Measurements from ENCODE around the gene TRIM50. TPM values are rescaled to one million over a fixed set of nuclear protein-coding genes. Genes with fewer than 3 reads are reported as not detected.
A peak's percentile ranks its signal among the peaks of the same experiment; 100 is the strongest.
"Not testable (repeated sequence)": the region's sequence is repeated elsewhere in the genome, so short reads cannot be mapped to it uniquely, and the experiment has no call there.

Gene TRIM50
- total RNA-seq, 1 donor from 2014 or later: 0.52 TPM

- Histone ChIP-seq H3K4me3 (ENCODE audit: low read length in 3 of 3) (no peak overlapping the region), H3K4me1 (ENCODE audit: control insufficient read depth in 3 of 3, insufficient read depth in 3 of 3, low read length in 3 of 3) (peaks cover 0 to 9% (median 2%) of the 10 kb centered on the region in 3 donors), H3K27me3 (ENCODE audit: control insufficient read depth in 3 of 3, insufficient read depth in 3 of 3, low read length in 3 of 3) (peaks cover 0 to 3% (median 0%) of the 10 kb centered on the region in 3 donors), H3K9me3 (ENCODE audit: control insufficient read depth in 3 of 3, low read length in 3 of 3) (no peaks in the 10 kb centered on the region), H3K27ac (ENCODE audit: low read depth, low read length) (no peak overlapping the region), H3K9ac (ENCODE audit: low read depth in 1 of 3, low read length in 3 of 3) (no peak overlapping the region), H3K36me3 (ENCODE audit: control insufficient read depth in 3 of 3, insufficient read depth in 3 of 3, low read length in 3 of 3) (no peaks in the 10 kb centered on the region)
These were observed 35.5 kb upstream of the TRIM50 start for GRCh38 chr7:73363225-73364005.

- not testable (repeated sequence) for H3K27ac ChIP-seq (ENCODE audit: low read depth, low read length); H3K4me3 ChIP-seq (ENCODE audit: low read length in 3 of 3); H3K9me3 ChIP-seq (ENCODE audit: control insufficient read depth in 3 of 3, low read length in 3 of 3); H3K27me3 ChIP-seq (ENCODE audit: control insufficient read depth in 3 of 3, insufficient read depth in 3 of 3, low read length in 3 of 3); H3K36me3 ChIP-seq (ENCODE audit: control insufficient read depth in 3 of 3, insufficient read depth in 3 of 3, low read length in 3 of 3); H3K9ac ChIP-seq (ENCODE audit: low read depth in 1 of 3, low read length in 3 of 3)
- H3K4me1 ChIP-seq (ENCODE audit: control insufficient read depth in 3 of 3, insufficient read depth in 3 of 3, low read length in 3 of 3): peaks cover 4 to 18% (median 13%) of the 10 kb centered on the region in 3 donors
These were observed 32.7 kb upstream of the TRIM50 start for GRCh38 chr7:73360590-73360989.

GRCh38 chr7:73359746-73360375 is 32.0 kb upstream of the TRIM50 start:
- Histone ChIP-seq H3K4me1 (ENCODE audit: control insufficient read depth in 3 of 3, insufficient read depth in 3 of 3, low read length in 3 of 3) (peaks cover 4 to 18% (median 13%) of the 10 kb centered on the region in 3 donors), H3K36me3 (ENCODE audit: control insufficient read depth in 3 of 3, insufficient read depth in 3 of 3, low read length in 3 of 3) (no peaks in the 10 kb centered on the region), H3K9ac (ENCODE audit: low read depth in 1 of 3, low read length in 3 of 3) (no peak overlapping the region), H3K27ac (ENCODE audit: low read depth, low read length) (no peak overlapping the region), H3K27me3 (ENCODE audit: control insufficient read depth in 3 of 3, insufficient read depth in 3 of 3, low read length in 3 of 3) (no peaks in the 10 kb centered on the region), H3K4me3 (ENCODE audit: low read length in 3 of 3) (no peak overlapping the region), H3K9me3 (ENCODE audit: control insufficient read depth in 3 of 3, low read length in 3 of 3) (no peaks in the 10 kb centered on the region)

- Histone ChIP-seq H3K27me3 (ENCODE audit: control insufficient read depth in 3 of 3, insufficient read depth in 3 of 3, low read length in 3 of 3) (no peaks in the 10 kb centered on the region), H3K27ac (ENCODE audit: low read depth, low read length) (no peak overlapping the region), H3K9me3 (ENCODE audit: control insufficient read depth in 3 of 3, low read length in 3 of 3) (no peaks in the 10 kb centered on the region), H3K4me1 (ENCODE audit: control insufficient read depth in 3 of 3, insufficient read depth in 3 of 3, low read length in 3 of 3) (peaks cover 4 to 14% (median 13%) of the 10 kb centered on the region in 3 donors), H3K9ac (ENCODE audit: low read depth in 1 of 3, low read length in 3 of 3) (no peak overlapping the region), H3K36me3 (ENCODE audit: control insufficient read depth in 3 of 3, insufficient read depth in 3 of 3, low read length in 3 of 3) (no peaks in the 10 kb centered on the region), H3K4me3 (ENCODE audit: low read length in 3 of 3) (no peak overlapping the region)
These were observed 31.4 kb upstream of the TRIM50 start for GRCh38 chr7:73359306-73359705.

- peaks cover 4 to 13% (median 11%) of the 10 kb centered on the region in 3 donors for H3K4me1 ChIP-seq (ENCODE audit: control insufficient read depth in 3 of 3, insufficient read depth in 3 of 3, low read length in 3 of 3)
- H3K36me3 ChIP-seq (ENCODE audit: control insufficient read depth in 3 of 3, insufficient read depth in 3 of 3, low read length in 3 of 3): no peaks in the 10 kb centered on the region
- no peaks in the 10 kb centered on the region for H3K27me3 ChIP-seq (ENCODE audit: control insufficient read depth in 3 of 3, insufficient read depth in 3 of 3, low read length in 3 of 3)
- H3K4me3 ChIP-seq (ENCODE audit: low read length in 3 of 3): peak overlapping the region; percentile 64 to 86 (median 74)
- peak overlapping the region; percentile 63 for H3K27ac ChIP-seq (ENCODE audit: low read depth, low read length)
- peak overlapping the region in 2 of 3 donors; percentile 63 to 85 for H3K9ac ChIP-seq (ENCODE audit: low read depth in 1 of 3, low read length in 3 of 3)
- no peaks in the 10 kb centered on the region for H3K9me3 ChIP-seq (ENCODE audit: control insufficient read depth in 3 of 3, low read length in 3 of 3)
These were observed 30.9 kb upstream of the TRIM50 start for GRCh38 chr7:73358590-73359275.

GRCh38 chr7:73356159-73356558 is 28.3 kb upstream of the TRIM50 start:
- Histone ChIP-seq H3K27me3 (ENCODE audit: control insufficient read depth in 3 of 3, insufficient read depth in 3 of 3, low read length in 3 of 3) (no peaks in the 10 kb centered on the region), H3K36me3 (ENCODE audit: control insufficient read depth in 3 of 3, insufficient read depth in 3 of 3, low read length in 3 of 3) (no peaks in the 10 kb centered on the region), H3K27ac (ENCODE audit: low read depth, low read length) (no peak overlapping the region), H3K4me1 (ENCODE audit: control insufficient read depth in 3 of 3, insufficient read depth in 3 of 3, low read length in 3 of 3) (peaks cover 4 to 15% (median 13%) of the 10 kb centered on the region in 3 donors), H3K9me3 (ENCODE audit: control insufficient read depth in 3 of 3, low read length in 3 of 3) (no peaks in the 10 kb centered on the region), H3K4me3 (ENCODE audit: low read length in 3 of 3) (no peak overlapping the region), H3K9ac (ENCODE audit: low read depth in 1 of 3, low read length in 3 of 3) (no peak overlapping the region)

GRCh38 chr7:73354821-73355220 is 26.9 kb upstream of the TRIM50 start:
- Histone ChIP-seq H3K9me3 (ENCODE audit: control insufficient read depth in 3 of 3, low read length in 3 of 3) (no peaks in the 10 kb centered on the region), H3K27ac (ENCODE audit: low read depth, low read length) (no peak overlapping the region), H3K36me3 (ENCODE audit: control insufficient read depth in 3 of 3, insufficient read depth in 3 of 3, low read length in 3 of 3) (no peaks in the 10 kb centered on the region), H3K4me1 (ENCODE audit: control insufficient read depth in 3 of 3, insufficient read depth in 3 of 3, low read length in 3 of 3) (peaks cover 11 to 21% (median 20%) of the 10 kb centered on the region in 3 donors), H3K4me3 (ENCODE audit: low read length in 3 of 3) (no peak overlapping the region), H3K9ac (ENCODE audit: low read depth in 1 of 3, low read length in 3 of 3) (no peak overlapping the region), H3K27me3 (ENCODE audit: control insufficient read depth in 3 of 3, insufficient read depth in 3 of 3, low read length in 3 of 3) (no peaks in the 10 kb centered on the region)

- no peaks in the 10 kb centered on the region for H3K36me3 ChIP-seq (ENCODE audit: control insufficient read depth in 3 of 3, insufficient read depth in 3 of 3, low read length in 3 of 3)
- no peaks in the 10 kb centered on the region for H3K27me3 ChIP-seq (ENCODE audit: control insufficient read depth in 3 of 3, insufficient read depth in 3 of 3, low read length in 3 of 3)
- H3K4me3 ChIP-seq (ENCODE audit: low read length in 3 of 3): no peak overlapping the region
- no peak overlapping the region for H3K9ac ChIP-seq (ENCODE audit: low read depth in 1 of 3, low read length in 3 of 3)
- no peaks in the 10 kb centered on the region for H3K9me3 ChIP-seq (ENCODE audit: control insufficient read depth in 3 of 3, low read length in 3 of 3)
- H3K4me1 ChIP-seq (ENCODE audit: control insufficient read depth in 3 of 3, insufficient read depth in 3 of 3, low read length in 3 of 3): peaks cover 11 to 21% (median 20%) of the 10 kb centered on the region in 3 donors
- no peak overlapping the region for H3K27ac ChIP-seq (ENCODE audit: low read depth, low read length)
These were observed 26.3 kb upstream of the TRIM50 start for GRCh38 chr7:73354196-73354595.

GRCh38 chr7:73353243-73353642 is 25.4 kb upstream of the TRIM50 start:
- H3K9ac ChIP-seq (ENCODE audit: low read depth in 1 of 3, low read length in 3 of 3): no peak overlapping the region
- no peak overlapping the region for H3K4me3 ChIP-seq (ENCODE audit: low read length in 3 of 3)
- H3K4me1 ChIP-seq (ENCODE audit: control insufficient read depth in 3 of 3, insufficient read depth in 3 of 3, low read length in 3 of 3): peaks cover 11 to 17% (median 17%) of the 10 kb centered on the region in 3 donors
- no peaks in the 10 kb centered on the region for H3K36me3 ChIP-seq (ENCODE audit: control insufficient read depth in 3 of 3, insufficient read depth in 3 of 3, low read length in 3 of 3)
- no peaks in the 10 kb centered on the region for H3K9me3 ChIP-seq (ENCODE audit: control insufficient read depth in 3 of 3, low read length in 3 of 3)
- H3K27me3 ChIP-seq (ENCODE audit: control insufficient read depth in 3 of 3, insufficient read depth in 3 of 3, low read length in 3 of 3): no peaks in the 10 kb centered on the region
- H3K27ac ChIP-seq (ENCODE audit: low read depth, low read length): no peak overlapping the region

- peaks cover 7 to 13% (median 12%) of the 10 kb centered on the region in 3 donors for H3K4me1 ChIP-seq (ENCODE audit: control insufficient read depth in 3 of 3, insufficient read depth in 3 of 3, low read length in 3 of 3)
- no peak overlapping the region for H3K4me3 ChIP-seq (ENCODE audit: low read length in 3 of 3)
- no peaks in the 10 kb centered on the region for H3K36me3 ChIP-seq (ENCODE audit: control insufficient read depth in 3 of 3, insufficient read depth in 3 of 3, low read length in 3 of 3)
- no peak overlapping the region for H3K9ac ChIP-seq (ENCODE audit: low read depth in 1 of 3, low read length in 3 of 3)
- no peaks in the 10 kb centered on the region for H3K27me3 ChIP-seq (ENCODE audit: control insufficient read depth in 3 of 3, insufficient read depth in 3 of 3, low read length in 3 of 3)
- no peaks in the 10 kb centered on the region for H3K9me3 ChIP-seq (ENCODE audit: control insufficient read depth in 3 of 3, low read length in 3 of 3)
- no peak overlapping the region for H3K27ac ChIP-seq (ENCODE audit: low read depth, low read length)
These were observed 24.9 kb upstream of the TRIM50 start for GRCh38 chr7:73352784-73353183.
